SK-N-SH (cell line): ENCODE data around the gene GUCY2D. TPM values are rescaled to one million over a fixed set of nuclear protein-coding genes. Genes with fewer than 3 reads are reported as not detected.

Experiments
- CTCF ChIA-PET: fragments of 300-600, 350-600 bp; formaldehyde crosslinking; extraction: SDS; loops from one replicate; lab custom pipeline; 2021; lab: Yijun Ruan, JAX
- POLR2A ChIA-PET: fragments of 350-600 bp; sonication (Branson Sonifier 250); formaldehyde crosslinking; extraction: SDS; loops from one replicate; lab custom pipeline; 2020; ENCODE audit warnings: antibody characterized with exemption, inconsistent platforms; lab: Yijun Ruan, JAX
- DNase-seq: peaks from one replicate; pipeline ENCODE4 v3.0.0; 2012
- H2AFZ ChIP-seq: fragments of 200-600 bp; sonication (generic); 2 replicates; pipeline ENCODE4 v1.8.1; 2016; ENCODE audit warnings: antibody characterized with exemption, mild to moderate bottlenecking, low read depth
- H3F3A ChIP-seq: fragments of 200-600 bp; sonication (generic); replicated peaks from 2 replicates; pipeline ENCODE3; 2016; ENCODE audit warnings: antibody characterized with exemption, mild to moderate bottlenecking; ENCODE audit not compliant: insufficient read depth
- H3K27ac ChIP-seq, 2 experiments: fragments of 200-500 bp in 1 of 2; fragments of 200-600 bp in 1 of 2; sonication (Bioruptor generic) in 1 of 2; sonication (generic), shearing (Covaris generic) in 1 of 2; 2 replicates each; pipeline versions ENCODE4 v1.5.1 to v1.6.1; 2014 to 2016; ENCODE audit warnings: low read depth in 2 of 2, inconsistent platforms in 1 of 2, low read length in 1 of 2, mild to moderate bottlenecking in 1 of 2, mixed read lengths in 1 of 2
- H3K27me3 ChIP-seq: fragments of 200-600 bp; sonication (generic), shearing (Covaris generic); 2 replicates; pipeline ENCODE4 v1.6.1; 2016; ENCODE audit warnings: mixed run types; ENCODE audit not compliant: insufficient read depth
- H3K36me3 ChIP-seq, 2 experiments: fragments of 200-500 bp in 1 of 2; fragments of 200-600 bp in 1 of 2; sonication (Bioruptor generic) in 1 of 2; sonication (generic) in 1 of 2; replicated peaks in 1 of 2; 2 replicates each; pipeline versions ENCODE3 to v1.5.1; 2014 to 2016; ENCODE audit warnings: low read length in 1 of 2, mild to moderate bottlenecking in 1 of 2; ENCODE audit not compliant: insufficient read depth in 2 of 2, control insufficient read depth in 1 of 2
- H3K4me1 ChIP-seq, 2 experiments: fragments of 200-500 bp in 1 of 2; fragments of 200-600 bp in 1 of 2; sonication (Bioruptor generic) in 1 of 2; sonication (generic), shearing (Covaris generic) in 1 of 2; 2 replicates each; pipeline versions ENCODE4 v1.5.1 to v1.6.1; 2014 to 2016; ENCODE audit warnings: low read depth in 1 of 2, low read length in 1 of 2, mixed run types in 1 of 2; ENCODE audit not compliant: insufficient read depth in 2 of 2, control insufficient read depth in 1 of 2
- H3K4me2 ChIP-seq: fragments of 200-600 bp; sonication (generic), shearing (Covaris generic); 2 replicates; pipeline ENCODE4 v1.6.1; 2017; ENCODE audit warnings: mixed run types
- H3K4me3 ChIP-seq, 2 experiments: fragments of 200-500 bp in 1 of 2; fragments of 200-600 bp in 1 of 2; sonication (Bioruptor generic) in 1 of 2; sonication (generic), shearing (Covaris generic) in 1 of 2; 2 replicates each; pipeline versions ENCODE4 v1.5.1 to v1.8.1; 2014 to 2016; ENCODE audit warnings: low read depth in 2 of 2, inconsistent platforms in 1 of 2, low read length in 1 of 2, mild to moderate bottlenecking in 1 of 2, mixed read lengths in 1 of 2, moderate library complexity in 1 of 2
- H3K79me2 ChIP-seq: fragments of 200-600 bp; sonication (generic); 2 replicates; pipeline ENCODE4 v1.8.1; 2017; ENCODE audit warnings: mild to moderate bottlenecking; ENCODE audit not compliant: insufficient read depth
- H3K9ac ChIP-seq: fragments of 200-600 bp; sonication (generic); 2 replicates; pipeline ENCODE4 v1.6.1; 2017; ENCODE audit warnings: mixed run types
- H3K9me2 ChIP-seq: fragments of 200-600 bp; sonication (generic); 2 replicates; pipeline ENCODE4 v1.6.1; 2017; ENCODE audit warnings: mixed run types
- H3K9me3 ChIP-seq: fragments of 200-600 bp; sonication (generic); 2 replicates; pipeline ENCODE4 v1.6.1; 2017; ENCODE audit warnings: mixed run types, mild to moderate bottlenecking, moderate library complexity
- H4K20me1 ChIP-seq: fragments of 200-600 bp; sonication (generic); 2 replicates; pipeline ENCODE4 v1.6.1; 2017; ENCODE audit warnings: mild to moderate bottlenecking, mixed run types; ENCODE audit not compliant: insufficient read depth
- ELF1 ChIP-seq: IDR thresholded peaks from 2 replicates; pipeline ENCODE4 v1.4.0; 2012
- EP300 ChIP-seq, 2 experiments: IDR thresholded peaks; 2 replicates each; pipeline versions ENCODE4 v1.4.0 to v1.6.1; 2012; ENCODE audit warnings: borderline replicate concordance in 1 of 2, low read depth in 1 of 2, low read length in 1 of 2
- EZH2phosphoT487 ChIP-seq: fragments of 200-600 bp; sonication (generic); IDR thresholded peaks from 2 replicates; pipeline ENCODE4 v1.6.1; 2017; ENCODE audit warnings: low read depth, mixed run types, mild to moderate bottlenecking, antibody characterized with exemption, moderate library complexity, borderline replicate concordance
- FOSL2 ChIP-seq: IDR thresholded peaks from 2 replicates; pipeline ENCODE4 v1.4.0; 2012; ENCODE audit warnings: low read depth, mild to moderate bottlenecking, moderate library complexity, borderline replicate concordance
- FOXM1 ChIP-seq: IDR thresholded peaks from 2 replicates; pipeline ENCODE4 v1.4.0; 2012; ENCODE audit warnings: low read depth, mild to moderate bottlenecking
- GABPA ChIP-seq: IDR thresholded peaks from 2 replicates; pipeline ENCODE4 v1.4.0; 2012; ENCODE audit warnings: low read depth, mild to moderate bottlenecking
- IRF3 ChIP-seq: fragments of 150-350 bp; IDR thresholded peaks from 2 replicates; pipeline ENCODE4 v1.6.1; 2016; ENCODE audit warnings: mild to moderate bottlenecking, low read depth, low read length
- JUND ChIP-seq: IDR thresholded peaks from 2 replicates; pipeline ENCODE4 v1.4.0; 2012
- RAD21 ChIP-seq: IDR thresholded peaks from 2 replicates; pipeline ENCODE4 v1.6.1; 2012; ENCODE audit warnings: mild to moderate bottlenecking, low read length
- RCOR1 ChIP-seq: fragments of 150-350 bp; IDR thresholded peaks from 2 replicates; pipeline ENCODE4 v1.6.1; 2017; ENCODE audit warnings: antibody characterized with exemption, low read length
- RFX5 ChIP-seq: IDR thresholded peaks from 2 replicates; pipeline ENCODE4 v1.6.1; 2012; ENCODE audit warnings: mild to moderate bottlenecking, improper control_type of control experiment, low read length
- SIN3A ChIP-seq: IDR thresholded peaks from 2 replicates; pipeline ENCODE4 v1.6.1; 2012; ENCODE audit warnings: low read depth, mild to moderate bottlenecking, low read length, moderate library complexity, borderline replicate concordance
- SMC3 ChIP-seq: IDR thresholded peaks from 2 replicates; pipeline ENCODE4 v1.6.1; 2012; ENCODE audit warnings: low read depth, low read length, improper control_type of control experiment
- TAF1 ChIP-seq: IDR thresholded peaks from 2 replicates; pipeline ENCODE4 v1.6.1; 2012; ENCODE audit warnings: low read depth, mild to moderate bottlenecking, low read length, moderate library complexity, borderline replicate concordance
- TCF12 ChIP-seq: IDR thresholded peaks from 2 replicates; pipeline ENCODE4 v1.4.0; 2012
- TEAD4 ChIP-seq: IDR thresholded peaks from 2 replicates; pipeline ENCODE4 v1.4.0; 2012; ENCODE audit warnings: mild to moderate bottlenecking, borderline replicate concordance; ENCODE audit not compliant: insufficient read depth
- YY1 ChIP-seq: IDR thresholded peaks from 2 replicates; pipeline ENCODE4 v1.4.0; 2012; ENCODE audit warnings: low read depth, mild to moderate bottlenecking
- WGBS: methylation state at CpG from one replicate; pipeline ENCODE4 v1.1.6; 2017; ENCODE audit warnings: low lambda C conversion rate; 5-methylcytosine and 5-hydroxymethylcytosine counted together
- polyA plus RNA-seq, 3 experiments: library from polyadenylated mRNA; depleted of rRNA; stranded (reverse); fragments of >200 nt; gene quantifications; 2 replicates each; pipeline ENCODE4 v1.2.3, GENCODE V29; 2012
- TF ChIP-seq, protein P1 (sequence below): IDR thresholded peaks from 2 replicates; pipeline ENCODE4 v1.4.0; 2012; ENCODE audit warnings: low read depth, borderline replicate concordance
- TF ChIP-seq, protein P2 (sequence below): fragments of 150-350 bp; IDR thresholded peaks from 2 replicates; pipeline ENCODE4 v1.6.1; 2017; ENCODE audit warnings: antibody characterized with exemption, low read length, low read depth, borderline replicate concordance

The GUCY2D gene
- polyA plus RNA-seq, 1 of the 3 experiments (the other 2 are of a cell fraction): not detected

DNA sequence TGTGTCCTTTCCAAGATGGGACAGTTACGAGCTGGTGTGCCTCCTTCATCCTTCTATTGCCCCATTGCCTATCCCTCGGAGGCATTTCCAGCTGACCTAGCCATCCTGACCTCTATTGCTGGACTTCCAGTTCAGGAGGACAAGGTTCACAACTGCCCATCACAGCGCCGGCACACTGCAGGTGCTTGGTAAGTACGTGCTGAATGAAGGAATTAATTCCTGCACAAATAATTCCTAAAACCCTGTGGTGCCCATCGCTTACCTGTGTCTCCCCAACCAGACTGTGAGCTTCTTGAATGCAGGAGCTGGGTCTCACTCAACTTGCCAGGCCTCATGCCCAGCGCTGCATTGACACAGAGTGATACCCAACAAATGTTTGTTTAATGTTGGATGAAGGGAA, 49.4 kb downstream of the GUCY2D start:
- ChIA-PET POLR2A (no interaction called here), CTCF (interaction anchor here (0.7 to 1.8 kb wide), 6 partner anchors 8 to 59 kb away, joined by 3 to 5 read pairs (median 4); no protein-coding TSS in a partner anchor)
- no peaks in the 10 kb centered on the region for H3F3A ChIP-seq
- DNase-seq: no peak
- peaks cover 2% of the 10 kb centered on the region; the same call in 1 of the 2 replicates for H3K27me3 ChIP-seq
- no peak overlapping the region for H3K4me3 ChIP-seq
- 58% methylated on average over 6 of the region's 7 CpGs for WGBS
- H3K9me3 ChIP-seq: no peaks in the 10 kb centered on the region
- no peak overlapping the region for H3K9ac ChIP-seq
- TF ChIP-seq SIN3A (no peak), JUND (no peak), RCOR1 (no peak), RAD21 (no peak), YY1 (no peak), TCF12 (no peak), EP300 (IDR thresholded peaks at IDR 0.05; ENCODE audit: borderline replicate concordance in 1 of 2, low read depth in 1 of 2, low read length in 1 of 2) (no peak), FOSL2 (no peak), TAF1 (no peak), RFX5 (no peak), GABPA (no peak), SMC3 (no peak), IRF3 (no peak)
- H3K4me1 ChIP-seq: no peaks in the 10 kb centered on the region; a peak in 1 of 4 replicates
- no peak overlapping the region for H3K4me2 ChIP-seq
- H3K36me3 ChIP-seq: no peaks in the 10 kb centered on the region
- no peak overlapping the region for H3K27ac ChIP-seq
- no peaks in the 10 kb centered on the region for H3K79me2 ChIP-seq
- no peaks in the 10 kb centered on the region for H4K20me1 ChIP-seq
- H3K9me2 ChIP-seq: no peaks in the 10 kb centered on the region
- no peak overlapping the region for H2AFZ ChIP-seq

- H3K36me3 ChIP-seq: no peaks in the 10 kb centered on the region
- no peak overlapping the region for H3K4me3 ChIP-seq
- no peak overlapping the region for H2AFZ ChIP-seq
- H3K9ac ChIP-seq: no peak overlapping the region
- CTCF ChIA-PET: interaction anchor here (0.7 to 1.8 kb wide), 8 partner anchors 8 to 58 kb away, joined by 3 to 5 read pairs (median 4); no protein-coding TSS in a partner anchor
- no peak for DNase-seq
- H3K79me2 ChIP-seq: no peaks in the 10 kb centered on the region
- H3K9me2 ChIP-seq: no peaks in the 10 kb centered on the region
- H3F3A ChIP-seq: no peaks in the 10 kb centered on the region
- no peaks in the 10 kb centered on the region; a peak in 1 of 4 replicates for H3K4me1 ChIP-seq
- WGBS: 45% methylated on average over 6 of the region's 6 CpGs
- no peaks in the 10 kb centered on the region for H3K9me3 ChIP-seq
- no peak overlapping the region for H3K4me2 ChIP-seq
- H3K27me3 ChIP-seq: no peaks in the 10 kb centered on the region
- TF ChIP-seq TEAD4: no peak
- no peak for TF ChIP-seq FOXM1
- TF ChIP-seq, protein P1, sequence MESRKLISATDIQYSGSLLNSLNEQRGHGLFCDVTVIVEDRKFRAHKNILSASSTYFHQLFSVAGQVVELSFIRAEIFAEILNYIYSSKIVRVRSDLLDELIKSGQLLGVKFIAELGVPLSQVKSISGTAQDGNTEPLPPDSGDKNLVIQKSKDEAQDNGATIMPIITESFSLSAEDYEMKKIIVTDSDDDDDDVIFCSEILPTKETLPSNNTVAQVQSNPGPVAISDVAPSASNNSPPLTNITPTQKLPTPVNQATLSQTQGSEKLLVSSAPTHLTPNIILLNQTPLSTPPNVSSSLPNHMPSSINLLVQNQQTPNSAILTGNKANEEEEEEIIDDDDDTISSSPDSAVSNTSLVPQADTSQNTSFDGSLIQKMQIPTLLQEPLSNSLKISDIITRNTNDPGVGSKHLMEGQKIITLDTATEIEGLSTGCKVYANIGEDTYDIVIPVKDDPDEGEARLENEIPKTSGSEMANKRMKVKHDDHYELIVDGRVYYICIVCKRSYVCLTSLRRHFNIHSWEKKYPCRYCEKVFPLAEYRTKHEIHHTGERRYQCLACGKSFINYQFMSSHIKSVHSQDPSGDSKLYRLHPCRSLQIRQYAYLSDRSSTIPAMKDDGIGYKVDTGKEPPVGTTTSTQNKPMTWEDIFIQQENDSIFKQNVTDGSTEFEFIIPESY: no peak
- no peak for TF ChIP-seq FOSL2
- TF ChIP-seq IRF3: no peak
- TF ChIP-seq SIN3A: no peak
- TF ChIP-seq EZH2phosphoT487: no peak
- no peak for TF ChIP-seq ELF1
- no peak for TF ChIP-seq YY1
- TF ChIP-seq, protein P2, sequence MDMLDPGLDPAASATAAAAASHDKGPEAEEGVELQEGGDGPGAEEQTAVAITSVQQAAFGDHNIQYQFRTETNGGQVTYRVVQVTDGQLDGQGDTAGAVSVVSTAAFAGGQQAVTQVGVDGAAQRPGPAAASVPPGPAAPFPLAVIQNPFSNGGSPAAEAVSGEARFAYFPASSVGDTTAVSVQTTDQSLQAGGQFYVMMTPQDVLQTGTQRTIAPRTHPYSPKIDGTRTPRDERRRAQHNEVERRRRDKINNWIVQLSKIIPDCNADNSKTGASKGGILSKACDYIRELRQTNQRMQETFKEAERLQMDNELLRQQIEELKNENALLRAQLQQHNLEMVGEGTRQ: no peak
- TF ChIP-seq, all 33 proteins: peak for 0
- POLR2A ChIA-PET: no interaction called here
- H4K20me1 ChIP-seq: no peaks in the 10 kb centered on the region
- H3K27ac ChIP-seq: no peak overlapping the region
These were observed 50.1 kb downstream of the GUCY2D start for GRCh38 chr17:8052256-8053252.
